SK-N-SH treated with all-trans-retinoic acid at 6 μM for 48 hours (cell line): ENCODE measurements around the gene HACD2.

Experiments used
- ATAC-seq: fragments of 200-7000 bp; cut with Tn5 transposase; 3 replicates; pipeline ENCODE4 v1.9.1; 2020; ENCODE audit warnings: mild to moderate bottlenecking, moderate library complexity
- ARNTL ChIP-seq: fragments of 450-650 bp; formaldehyde crosslinking; IDR thresholded peaks from 2 replicates; pipeline ENCODE4 v1.5.0; 2020; ENCODE audit warnings: low read depth, mild to moderate bottlenecking, moderate library complexity, borderline replicate concordance
- BACH2 ChIP-seq: fragments of 250-450 bp; sonication (Bioruptor Pico); IDR thresholded peaks from 2 replicates; pipeline ENCODE4 v1.9.0; 2021; ENCODE audit warnings: mild to moderate bottlenecking, borderline replicate concordance
- CSDC2 ChIP-seq: fragments of 250-450 bp; sonication (Bioruptor Pico); IDR thresholded peaks from 2 replicates; pipeline ENCODE4 v1.5.0; 2020; ENCODE audit warnings: mild to moderate bottlenecking, moderate library complexity
- ESRRG ChIP-seq: fragments of 250-450 bp; sonication (Bioruptor Pico); IDR thresholded peaks from 2 replicates; pipeline ENCODE4 v1.6.1; 2021; ENCODE audit warnings: mild to moderate bottlenecking
- GLIS3 ChIP-seq: fragments of 250-450 bp; sonication (Bioruptor Pico); IDR thresholded peaks from 2 replicates; pipeline ENCODE4 v1.5.0; 2020; ENCODE audit warnings: mild to moderate bottlenecking, moderate library complexity
- ISL1 ChIP-seq: fragments of 250-450 bp; sonication (Bioruptor Pico); IDR thresholded peaks from 2 replicates; pipeline ENCODE4 v2.1.2; 2022; ENCODE audit warnings: mild to moderate bottlenecking, moderate library complexity
- OSR1 ChIP-seq: fragments of 250-450 bp; sonication (Bioruptor Pico); IDR thresholded peaks from 2 replicates; pipeline ENCODE4 v1.8.0; 2022; ENCODE audit warnings: moderate library complexity, mild to moderate bottlenecking, inconsistent platforms
- PPARA ChIP-seq: fragments of 250-450 bp; sonication (Bioruptor Pico); IDR thresholded peaks from 2 replicates; pipeline ENCODE4 v1.5.0; 2020; ENCODE audit warnings: mild to moderate bottlenecking, borderline replicate concordance
- RARB ChIP-seq: fragments of 250-450 bp; sonication (Bioruptor Pico); IDR thresholded peaks from 2 replicates; pipeline ENCODE4 v1.8.0; 2021; ENCODE audit warnings: mild to moderate bottlenecking, moderate library complexity
- TCF4 ChIP-seq: fragments of 250-450 bp; sonication (Bioruptor Pico); IDR thresholded peaks from 2 replicates; pipeline ENCODE4 v1.8.0; 2021; ENCODE audit warnings: mild to moderate bottlenecking, moderate library complexity, borderline replicate concordance
- TOX ChIP-seq: fragments of 250-450 bp; sonication (Bioruptor Pico); IDR thresholded peaks from 2 replicates; pipeline ENCODE4 v1.8.0; 2021; ENCODE audit warnings: mild to moderate bottlenecking, moderate library complexity, borderline replicate concordance
- ZC3H10 ChIP-seq: fragments of 250-450 bp; sonication (Bioruptor Pico); IDR thresholded peaks from 2 replicates; pipeline ENCODE4 v1.5.1; 2021; ENCODE audit warnings: mild to moderate bottlenecking, moderate library complexity
- ZFP3 ChIP-seq: fragments of 250-450 bp; sonication (Bioruptor Pico); IDR thresholded peaks from 2 replicates; pipeline ENCODE4 v1.5.0; 2020; ENCODE audit warnings: mild to moderate bottlenecking, moderate library complexity
- ZNF565 ChIP-seq: fragments of 450-650 bp; formaldehyde crosslinking; conservative IDR thresholded peaks from 2 replicates; pipeline ENCODE4 v1.5.0; 2020; ENCODE audit warnings: low read depth, mild to moderate bottlenecking, moderate library complexity
- ZNF70 ChIP-seq: fragments of 450-650 bp; formaldehyde crosslinking; IDR thresholded peaks from 2 replicates; pipeline ENCODE4 v1.5.0; 2020; ENCODE audit warnings: mild to moderate bottlenecking, moderate library complexity
- ZNF8 ChIP-seq: fragments of 450-650 bp; formaldehyde crosslinking; IDR thresholded peaks from 2 replicates; pipeline ENCODE4 v1.5.0; 2020; ENCODE audit warnings: mild to moderate bottlenecking, moderate library complexity
- TF ChIP-seq, protein P1 (sequence below): fragments of 250-450 bp; sonication (Bioruptor Pico); IDR thresholded peaks from 2 replicates; pipeline ENCODE4 v1.5.0; 2020; ENCODE audit warnings: mild to moderate bottlenecking, moderate library complexity
- TF ChIP-seq, protein P2 (sequence below): fragments of 250-450 bp; sonication (Bioruptor Pico); IDR thresholded peaks from 2 replicates; pipeline ENCODE4 v1.5.1; 2021; ENCODE audit warnings: mild to moderate bottlenecking, moderate library complexity
- TF ChIP-seq, protein P3 (sequence below): fragments of 250-450 bp; sonication (Bioruptor Pico); IDR thresholded peaks from 2 replicates; pipeline ENCODE4 v1.8.0; 2021; ENCODE audit warnings: low read depth, mild to moderate bottlenecking, moderate library complexity, borderline replicate concordance
- TF ChIP-seq, protein P4 (sequence below): fragments of 250-450 bp; sonication (Bioruptor Pico); IDR thresholded peaks from 2 replicates; pipeline ENCODE4 v1.8.0; 2020; ENCODE audit warnings: mild to moderate bottlenecking, moderate library complexity, borderline replicate concordance
- TF ChIP-seq, protein P5 (sequence below): fragments of 250-450 bp; sonication (Bioruptor Pico); IDR thresholded peaks from 2 replicates; pipeline ENCODE4 v1.5.1; 2020; ENCODE audit warnings: low read depth, mild to moderate bottlenecking, moderate library complexity

Gene HACD2

DNA sequence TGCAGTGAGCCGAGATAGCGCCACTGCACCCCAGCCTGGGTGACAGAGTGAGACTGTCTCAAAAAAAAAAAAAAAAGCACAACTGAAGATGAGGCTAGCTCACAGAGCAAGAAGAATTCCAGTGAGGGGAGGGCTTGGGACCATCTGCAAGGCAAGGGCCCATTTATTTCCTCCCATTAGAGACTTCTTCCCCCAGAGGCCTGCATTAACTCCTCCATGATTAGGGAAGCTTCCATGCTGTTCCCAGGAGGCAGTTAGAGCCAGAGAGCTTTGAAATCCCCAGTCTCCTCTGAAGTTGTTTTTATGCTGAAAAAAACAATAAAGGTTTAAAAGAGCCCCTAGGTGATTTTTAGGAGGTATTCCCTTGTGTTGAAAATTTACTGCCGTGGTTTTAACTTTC, 81.7 kb downstream of the HACD2 start:
- ATAC-seq, result no peak
- TF ChIP-seq, protein P1, sequence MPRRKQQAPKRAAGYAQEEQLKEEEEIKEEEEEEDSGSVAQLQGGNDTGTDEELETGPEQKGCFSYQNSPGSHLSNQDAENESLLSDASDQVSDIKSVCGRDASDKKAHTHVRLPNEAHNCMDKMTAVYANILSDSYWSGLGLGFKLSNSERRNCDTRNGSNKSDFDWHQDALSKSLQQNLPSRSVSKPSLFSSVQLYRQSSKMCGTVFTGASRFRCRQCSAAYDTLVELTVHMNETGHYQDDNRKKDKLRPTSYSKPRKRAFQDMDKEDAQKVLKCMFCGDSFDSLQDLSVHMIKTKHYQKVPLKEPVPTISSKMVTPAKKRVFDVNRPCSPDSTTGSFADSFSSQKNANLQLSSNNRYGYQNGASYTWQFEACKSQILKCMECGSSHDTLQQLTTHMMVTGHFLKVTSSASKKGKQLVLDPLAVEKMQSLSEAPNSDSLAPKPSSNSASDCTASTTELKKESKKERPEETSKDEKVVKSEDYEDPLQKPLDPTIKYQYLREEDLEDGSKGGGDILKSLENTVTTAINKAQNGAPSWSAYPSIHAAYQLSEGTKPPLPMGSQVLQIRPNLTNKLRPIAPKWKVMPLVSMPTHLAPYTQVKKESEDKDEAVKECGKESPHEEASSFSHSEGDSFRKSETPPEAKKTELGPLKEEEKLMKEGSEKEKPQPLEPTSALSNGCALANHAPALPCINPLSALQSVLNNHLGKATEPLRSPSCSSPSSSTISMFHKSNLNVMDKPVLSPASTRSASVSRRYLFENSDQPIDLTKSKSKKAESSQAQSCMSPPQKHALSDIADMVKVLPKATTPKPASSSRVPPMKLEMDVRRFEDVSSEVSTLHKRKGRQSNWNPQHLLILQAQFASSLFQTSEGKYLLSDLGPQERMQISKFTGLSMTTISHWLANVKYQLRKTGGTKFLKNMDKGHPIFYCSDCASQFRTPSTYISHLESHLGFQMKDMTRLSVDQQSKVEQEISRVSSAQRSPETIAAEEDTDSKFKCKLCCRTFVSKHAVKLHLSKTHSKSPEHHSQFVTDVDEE (CRISPR knock-in tag), result no peak
- TF ChIP-seq PPARA, result no peak
- TF ChIP-seq TOX (CRISPR knock-in tag), result no peak
- TF ChIP-seq BACH2 (CRISPR knock-in tag), result no peak
- TF ChIP-seq TCF4 (CRISPR knock-in tag), result no peak
- TF ChIP-seq ZNF70 (CRISPR knock-in tag), result no peak
- no peak for TF ChIP-seq OSR1
- TF ChIP-seq, protein P2, sequence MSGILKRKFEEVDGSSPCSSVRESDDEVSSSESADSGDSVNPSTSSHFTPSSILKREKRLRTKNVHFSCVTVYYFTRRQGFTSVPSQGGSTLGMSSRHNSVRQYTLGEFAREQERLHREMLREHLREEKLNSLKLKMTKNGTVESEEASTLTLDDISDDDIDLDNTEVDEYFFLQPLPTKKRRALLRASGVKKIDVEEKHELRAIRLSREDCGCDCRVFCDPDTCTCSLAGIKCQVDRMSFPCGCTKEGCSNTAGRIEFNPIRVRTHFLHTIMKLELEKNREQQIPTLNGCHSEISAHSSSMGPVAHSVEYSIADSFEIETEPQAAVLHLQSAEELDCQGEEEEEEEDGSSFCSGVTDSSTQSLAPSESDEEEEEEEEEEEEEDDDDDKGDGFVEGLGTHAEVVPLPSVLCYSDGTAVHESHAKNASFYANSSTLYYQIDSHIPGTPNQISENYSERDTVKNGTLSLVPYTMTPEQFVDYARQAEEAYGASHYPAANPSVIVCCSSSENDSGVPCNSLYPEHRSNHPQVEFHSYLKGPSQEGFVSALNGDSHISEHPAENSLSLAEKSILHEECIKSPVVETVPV (CRISPR knock-in tag), result no peak
- TF ChIP-seq, protein P3, sequence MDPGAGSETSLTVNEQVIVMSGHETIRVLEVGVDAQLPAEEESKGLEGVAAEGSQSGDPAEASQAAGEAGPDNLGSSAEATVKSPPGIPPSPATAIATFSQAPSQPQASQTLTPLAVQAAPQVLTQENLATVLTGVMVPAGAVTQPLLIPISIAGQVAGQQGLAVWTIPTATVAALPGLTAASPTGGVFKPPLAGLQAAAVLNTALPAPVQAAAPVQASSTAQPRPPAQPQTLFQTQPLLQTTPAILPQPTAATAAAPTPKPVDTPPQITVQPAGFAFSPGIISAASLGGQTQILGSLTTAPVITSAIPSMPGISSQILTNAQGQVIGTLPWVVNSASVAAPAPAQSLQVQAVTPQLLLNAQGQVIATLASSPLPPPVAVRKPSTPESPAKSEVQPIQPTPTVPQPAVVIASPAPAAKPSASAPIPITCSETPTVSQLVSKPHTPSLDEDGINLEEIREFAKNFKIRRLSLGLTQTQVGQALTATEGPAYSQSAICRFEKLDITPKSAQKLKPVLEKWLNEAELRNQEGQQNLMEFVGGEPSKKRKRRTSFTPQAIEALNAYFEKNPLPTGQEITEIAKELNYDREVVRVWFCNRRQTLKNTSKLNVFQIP, result no peak
- no peak for TF ChIP-seq ZNF8 (CRISPR knock-in tag)
- TF ChIP-seq ZFP3, result no peak
- no peak for TF ChIP-seq ISL1 (CRISPR knock-in tag)
- TF ChIP-seq ARNTL, result no peak
- TF ChIP-seq, protein P4, sequence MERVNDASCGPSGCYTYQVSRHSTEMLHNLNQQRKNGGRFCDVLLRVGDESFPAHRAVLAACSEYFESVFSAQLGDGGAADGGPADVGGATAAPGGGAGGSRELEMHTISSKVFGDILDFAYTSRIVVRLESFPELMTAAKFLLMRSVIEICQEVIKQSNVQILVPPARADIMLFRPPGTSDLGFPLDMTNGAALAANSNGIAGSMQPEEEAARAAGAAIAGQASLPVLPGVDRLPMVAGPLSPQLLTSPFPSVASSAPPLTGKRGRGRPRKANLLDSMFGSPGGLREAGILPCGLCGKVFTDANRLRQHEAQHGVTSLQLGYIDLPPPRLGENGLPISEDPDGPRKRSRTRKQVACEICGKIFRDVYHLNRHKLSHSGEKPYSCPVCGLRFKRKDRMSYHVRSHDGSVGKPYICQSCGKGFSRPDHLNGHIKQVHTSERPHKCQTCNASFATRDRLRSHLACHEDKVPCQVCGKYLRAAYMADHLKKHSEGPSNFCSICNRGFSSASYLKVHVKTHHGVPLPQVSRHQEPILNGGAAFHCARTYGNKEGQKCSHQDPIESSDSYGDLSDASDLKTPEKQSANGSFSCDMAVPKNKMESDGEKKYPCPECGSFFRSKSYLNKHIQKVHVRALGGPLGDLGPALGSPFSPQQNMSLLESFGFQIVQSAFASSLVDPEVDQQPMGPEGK, result no peak
- no peak for TF ChIP-seq RARB (CRISPR knock-in tag)
- TF ChIP-seq GLIS3, result no peak

DNA sequence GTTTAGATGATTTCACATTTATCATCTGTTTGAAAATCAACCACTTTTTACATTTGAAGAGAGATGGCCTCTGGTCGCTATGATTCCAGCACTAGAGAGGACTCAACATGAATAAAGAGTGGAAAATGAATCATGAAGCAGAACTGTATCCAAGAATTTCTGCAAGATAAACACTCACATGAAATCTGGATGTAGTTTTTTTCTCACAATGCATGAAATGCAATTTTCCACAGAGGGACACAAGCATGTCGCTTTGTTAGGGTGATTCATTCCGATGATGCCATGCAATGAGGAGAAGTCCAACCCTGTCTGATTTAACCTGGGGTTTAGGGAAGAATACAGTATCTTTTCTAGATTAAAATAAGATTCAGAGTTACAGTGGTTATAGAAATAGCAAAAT, 85.5 kb downstream of the HACD2 start:
- ATAC-seq, result no peak
- no peak for TF ChIP-seq GLIS3
- TF ChIP-seq OSR1, result no peak
- TF ChIP-seq PPARA, result no peak
- TF ChIP-seq, protein P1 (CRISPR knock-in tag), result no peak
- no peak for TF ChIP-seq TOX (CRISPR knock-in tag)
- no peak for TF ChIP-seq TCF4 (CRISPR knock-in tag)
- TF ChIP-seq ARNTL, result no peak
- TF ChIP-seq, protein P4, result no peak
- TF ChIP-seq BACH2 (CRISPR knock-in tag), result no peak
- TF ChIP-seq CSDC2, result no peak
- TF ChIP-seq, protein P2 (CRISPR knock-in tag), result no peak
- no peak for TF ChIP-seq ZNF8 (CRISPR knock-in tag)
- TF ChIP-seq ZNF565 (CRISPR knock-in tag), result no peak
- no peak for TF ChIP-seq ESRRG (CRISPR knock-in tag)
- TF ChIP-seq RARB (CRISPR knock-in tag), result no peak
- TF ChIP-seq, protein P5, sequence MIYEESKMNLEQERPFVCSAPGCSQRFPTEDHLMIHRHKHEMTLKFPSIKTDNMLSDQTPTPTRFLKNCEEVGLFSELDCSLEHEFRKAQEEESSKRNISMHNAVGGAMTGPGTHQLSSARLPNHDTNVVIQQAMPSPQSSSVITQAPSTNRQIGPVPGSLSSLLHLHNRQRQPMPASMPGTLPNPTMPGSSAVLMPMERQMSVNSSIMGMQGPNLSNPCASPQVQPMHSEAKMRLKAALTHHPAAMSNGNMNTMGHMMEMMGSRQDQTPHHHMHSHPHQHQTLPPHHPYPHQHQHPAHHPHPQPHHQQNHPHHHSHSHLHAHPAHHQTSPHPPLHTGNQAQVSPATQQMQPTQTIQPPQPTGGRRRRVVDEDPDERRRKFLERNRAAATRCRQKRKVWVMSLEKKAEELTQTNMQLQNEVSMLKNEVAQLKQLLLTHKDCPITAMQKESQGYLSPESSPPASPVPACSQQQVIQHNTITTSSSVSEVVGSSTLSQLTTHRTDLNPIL (CRISPR knock-in tag), result no peak
- no peak for TF ChIP-seq ISL1 (CRISPR knock-in tag)
- no peak for TF ChIP-seq ZC3H10
